IMR-90 (cell line): ENCODE data around the gene SLC39A11. TPM values are rescaled to one million over a fixed set of nuclear protein-coding genes. Genes with fewer than 3 reads are reported as not detected.
A peak's percentile ranks its signal among the peaks of the same experiment; 100 is the strongest.

Experiments used
- ATAC-seq: fragments of 200-7000 bp; cut with Tn5 transposase; 2 replicates; pipeline ENCODE4 v1.9.1; 2020; ENCODE audit warnings: low read depth, mild to moderate bottlenecking, moderate library complexity
- BruUV-seq: library from RNA; stranded (reverse); fragments of 400-500 nt; replicated peaks from 2 replicates; lab custom pipeline; 2021; lab: Mats Ljungman, UMichigan
- CTCF ChIA-PET: fragments of 300-600 bp; formaldehyde crosslinking; extraction: SDS; loops from one replicate; lab custom pipeline; 2021; ENCODE audit warnings: antibody characterized with exemption; lab: Yijun Ruan, JAX
- POLR2A ChIA-PET: fragments of 300-600 bp; sonication (Branson Sonifier 250); formaldehyde crosslinking; loops from one replicate; lab custom pipeline; 2022; ENCODE audit warnings: antibody characterized with exemption; ENCODE audit not compliant: unreplicated experiment; lab: Charles Lee
- DNase-seq: peaks from one replicate; pipeline ENCODE4 v3.0.0; 2013
- H2AFZ ChIP-seq: replicated peaks from 2 replicates; pipeline ENCODE3; 2013; ENCODE audit warnings: low read length, mild to moderate bottlenecking; ENCODE audit not compliant: poor library complexity
- H2AK5ac ChIP-seq: 2 replicates; pipeline ENCODE4 v1.6.1; 2013; ENCODE audit warnings: low read depth, low read length, inconsistent platforms
- H2AK9ac ChIP-seq: replicated peaks from 2 replicates; pipeline ENCODE3; 2013; ENCODE audit warnings: mild to moderate bottlenecking, low read depth, low read length, moderate library complexity; ENCODE audit not compliant: poor library complexity
- H2BK120ac ChIP-seq: 2 replicates; pipeline ENCODE4 v1.6.1; 2013; ENCODE audit warnings: low read depth, low read length, inconsistent platforms
- H2BK15ac ChIP-seq: 3 replicates; pipeline ENCODE4 v1.6.1; 2013; ENCODE audit warnings: low read depth, low read length, inconsistent platforms
- H2BK20ac ChIP-seq: 2 replicates; pipeline ENCODE4 v1.6.1; 2013; ENCODE audit warnings: low read depth, mild to moderate bottlenecking, inconsistent platforms, low read length, moderate library complexity
- H2BK5ac ChIP-seq: 2 replicates; pipeline ENCODE4 v1.6.1; 2013; ENCODE audit warnings: mild to moderate bottlenecking, low read depth, low read length, inconsistent platforms; ENCODE audit not compliant: poor library complexity, severe bottlenecking
- H3K14ac ChIP-seq: replicated peaks from 2 replicates; pipeline ENCODE4 v1.6.1; 2013; ENCODE audit warnings: low read depth, low read length, inconsistent platforms
- H3K18ac ChIP-seq: 2 replicates; pipeline ENCODE4 v1.6.1; 2013; ENCODE audit warnings: low read depth, low read length, control low read depth
- H3K23ac ChIP-seq: 2 replicates; pipeline ENCODE4 v1.6.1; 2013; ENCODE audit warnings: low read depth, low read length, inconsistent platforms
- H3K27ac ChIP-seq: 2 replicates; pipeline ENCODE4 v1.5.1; 2013; ENCODE audit warnings: mild to moderate bottlenecking, control low read depth, low read length; ENCODE audit not compliant: insufficient read depth
- H3K27me3 ChIP-seq: 2 replicates; pipeline ENCODE4 v1.6.1; 2013; ENCODE audit warnings: low read length; ENCODE audit not compliant: control insufficient read depth, insufficient read depth
- H3K36me3 ChIP-seq: 2 replicates; pipeline ENCODE4 v1.6.1; 2013; ENCODE audit warnings: low read length, mixed read lengths; ENCODE audit not compliant: control insufficient read depth, insufficient read depth
- H3K4ac ChIP-seq: 2 replicates; pipeline ENCODE4 v1.6.1; 2013; ENCODE audit warnings: low read depth, low read length, inconsistent platforms
- H3K4me1 ChIP-seq: 2 replicates; pipeline ENCODE4 v1.6.1; 2013; ENCODE audit warnings: low read length, mixed read lengths; ENCODE audit not compliant: control insufficient read depth, insufficient read depth
- H3K4me2 ChIP-seq: 2 replicates; pipeline ENCODE4 v1.6.1; 2013; ENCODE audit warnings: low read depth, mild to moderate bottlenecking, control low read depth, low read length, moderate library complexity
- H3K4me3 ChIP-seq: 2 replicates; pipeline ENCODE4 v1.5.1; 2013; ENCODE audit warnings: low read depth, mild to moderate bottlenecking, control low read depth, low read length, moderate library complexity; ENCODE audit not compliant: insufficient read depth
- H3K56ac ChIP-seq: 2 replicates; pipeline ENCODE4 v1.6.1; 2013; ENCODE audit warnings: low read length, inconsistent platforms; ENCODE audit not compliant: insufficient read depth; ENCODE audit errors: extremely low read depth
- H3K79me1 ChIP-seq, 2 experiments: 2 replicates each; pipeline ENCODE4 v1.6.1; 2013; ENCODE audit warnings: low read length in 2 of 2, inconsistent platforms in 1 of 2, low read depth in 1 of 2
- H3K9ac ChIP-seq: 2 replicates; pipeline ENCODE4 v1.6.1; 2013; ENCODE audit warnings: low read depth, low read length, control low read depth
- H3K9me1 ChIP-seq: 2 replicates; pipeline ENCODE4 v1.6.1; 2013; ENCODE audit warnings: low read length, inconsistent platforms; ENCODE audit not compliant: insufficient read depth
- H3K9me3 ChIP-seq: 2 replicates; pipeline ENCODE4 v1.6.1; 2013; ENCODE audit warnings: low read length; ENCODE audit not compliant: control insufficient read depth, insufficient read depth
- H4K20me1 ChIP-seq: 2 replicates; pipeline ENCODE4 v1.6.1; 2013; ENCODE audit warnings: low read length, inconsistent platforms; ENCODE audit not compliant: insufficient read depth
- H4K5ac ChIP-seq: 2 replicates; pipeline ENCODE4 v1.6.1; 2013; ENCODE audit warnings: mild to moderate bottlenecking, low read depth, low read length, control low read depth
- H4K8ac ChIP-seq, 2 experiments: 2 replicates each; pipeline ENCODE4 v1.6.1; 2013; ENCODE audit warnings: low read depth in 2 of 2, low read length in 2 of 2, control low read depth in 1 of 2, inconsistent platforms in 1 of 2
- H4K91ac ChIP-seq: 2 replicates; pipeline ENCODE4 v1.6.1; 2013; ENCODE audit warnings: low read depth, low read length, inconsistent platforms; ENCODE audit not compliant: insufficient read depth
- BHLHE40 ChIP-seq: fragments of 150-350 bp; IDR thresholded peaks from 2 replicates; pipeline ENCODE4 v1.6.1; 2016; ENCODE audit warnings: mild to moderate bottlenecking, low read depth, low read length
- CEBPB ChIP-seq: IDR thresholded peaks from 2 replicates; pipeline ENCODE4 v1.6.1; 2012; ENCODE audit warnings: low read depth, low read length, improper control_type of control experiment
- CHD1 ChIP-seq: IDR thresholded peaks from 2 replicates; pipeline ENCODE4 v1.6.1; 2012; ENCODE audit warnings: low read depth, low read length, improper control_type of control experiment
- CTCF ChIP-seq: conservative IDR thresholded peaks from 2 replicates; pipeline ENCODE4 v1.5.1; 2012; ENCODE audit warnings: mild to moderate bottlenecking, low read depth, low read length, improper control_type of control experiment
- FOS ChIP-seq: fragments of 150-350 bp; IDR thresholded peaks from 2 replicates; pipeline ENCODE4 v1.6.1; 2016; ENCODE audit warnings: low read depth, low read length
- MAFK ChIP-seq: IDR thresholded peaks from 2 replicates; pipeline ENCODE4 v1.6.1; 2012; ENCODE audit warnings: low read depth, low read length, improper control_type of control experiment
- MAZ ChIP-seq: IDR thresholded peaks from 2 replicates; pipeline ENCODE4 v1.6.1; 2012; ENCODE audit warnings: low read depth, mild to moderate bottlenecking, low read length, improper control_type of control experiment, moderate library complexity, borderline replicate concordance
- MXI1 ChIP-seq: IDR thresholded peaks from 2 replicates; pipeline ENCODE4 v1.6.1; 2012; ENCODE audit warnings: low read depth, mild to moderate bottlenecking, low read length, moderate library complexity, borderline replicate concordance
- RAD21 ChIP-seq: IDR thresholded peaks from 2 replicates; pipeline ENCODE4 v1.6.1; 2012; ENCODE audit warnings: low read length, improper control_type of control experiment
- RCOR1 ChIP-seq: IDR thresholded peaks from 2 replicates; pipeline ENCODE4 v1.6.1; 2012; ENCODE audit warnings: mild to moderate bottlenecking, low read length, improper control_type of control experiment; ENCODE audit not compliant: insufficient replicate concordance
- RFX5 ChIP-seq: IDR thresholded peaks from 2 replicates; pipeline ENCODE4 v1.8.0; 2012; ENCODE audit warnings: low read depth, mild to moderate bottlenecking, low read length, moderate library complexity
- SMC3 ChIP-seq: fragments of 150-350 bp; IDR thresholded peaks from 2 replicates; pipeline ENCODE4 v1.6.1; 2016; ENCODE audit warnings: low read depth, mild to moderate bottlenecking, antibody characterized with exemption, low read length, moderate library complexity
- USF2 ChIP-seq: fragments of 150-350 bp; IDR thresholded peaks from 2 replicates; pipeline ENCODE4 v1.6.1; 2017; ENCODE audit warnings: mild to moderate bottlenecking, antibody characterized with exemption, low read length, low read depth
- WGBS, 2 experiments: methylation state at CpG; one replicate each; pipeline versions ENCODE4 v1.1.5 to v1.1.7; 2013; ENCODE audit warnings: missing lambda C conversion rate in 2 of 2; ENCODE audit not compliant: insufficient read length in 1 of 2; ENCODE audit errors: extremely low coverage in 2 of 2; 5-methylcytosine and 5-hydroxymethylcytosine counted together
- dilution Hi-C: fragments of 300-500 bp; cut with HindIII; formaldehyde crosslinking; loops from one replicate; pipeline ENCODE4 v1.14.3; 2018; ENCODE audit warnings: low sequenced_read_pairs; ENCODE audit not compliant: unreplicated experiment
- in situ Hi-C: fragments of 300-500 bp; cut with MboI; formaldehyde crosslinking; loops from 3 replicates; pipeline ENCODE4 v1.14.3; 2019; ENCODE audit warnings: low sequenced_read_pairs, inconsistent platforms, mixed read lengths
- intact Hi-C: fragments of 100-400 bp; cut with micrococcal nuclease; formaldehyde crosslinking; loops from 2 replicates; pipeline ENCODE4 v1.10.0; 2022
- polyA plus RNA-seq, 3 experiments: library from polyadenylated mRNA; depleted of rRNA; stranded (reverse); fragments of >200 nt; gene quantifications; 2 replicates each; pipeline ENCODE4 v1.2.3, GENCODE V29; 2012; ENCODE audit warnings: low replicate concordance in 1 of 3
- total RNA-seq: library from RNA; depleted of rRNA; stranded (reverse); fragments of >200 nt; gene quantifications from 2 replicates; pipeline ENCODE4 v1.2.3, GENCODE V29; 2012

SLC39A11 gene
- total and polyA plus RNA-seq, 2 of the 4 experiments (the other 2 are of a cell fraction), result 8.8 to 14.3 TPM

- ChIA-PET CTCF (interaction anchor here (0.9 to 1.9 kb wide), 4 partner anchors 9 to 252 kb away, joined by 3 to 13 read pairs (median 4); no protein-coding TSS in a partner anchor), POLR2A (interaction anchor here (0.8 kb wide), 1 partner anchor 9 kb away, joined by 3 read pairs; no protein-coding TSS in a partner anchor)
- peak overlapping the region; percentile 53 for H4K5ac ChIP-seq
- H2AK5ac ChIP-seq, result peak overlapping the region; percentile 71
- peak; percentile 89 for ATAC-seq
- dilution Hi-C loops (no loop called here), intact Hi-C loops (no loop called here), in situ Hi-C loops (loop anchor here (25.0 kb wide), 1 partner anchor 415 kb away; no protein-coding TSS in a partner anchor)
- H2BK20ac ChIP-seq, result peak overlapping the region; percentile 70
- H3K9me1 ChIP-seq, result peaks cover 17% of the 10 kb centered on the region
- H3K4me3 ChIP-seq, result no peak overlapping the region
- peak overlapping the region; percentile 88 for H2BK120ac ChIP-seq
- peak overlapping the region; percentile 63 for H2BK5ac ChIP-seq
- H2AK9ac ChIP-seq, result peak overlapping the region; percentile 57
- peak overlapping the region; percentile 34; the same call in 1 of the 2 replicates for H3K23ac ChIP-seq
- no peaks in the 10 kb centered on the region for H3K36me3 ChIP-seq
- peak overlapping the region; percentile 51; the same call in 2 of the 3 replicates for H2BK15ac ChIP-seq
- H3K27ac ChIP-seq, result peak overlapping the region; percentile 92
- H4K20me1 ChIP-seq, result no peaks in the 10 kb centered on the region
- H4K8ac ChIP-seq, result peak overlapping the region; percentile 60 to 61
- no peaks in the 10 kb centered on the region for H3K9me3 ChIP-seq
- peak overlapping the region; percentile 75 for H2AFZ ChIP-seq
- peak overlapping the region; percentile 58 for H3K4me2 ChIP-seq
- H3K14ac ChIP-seq, result peak overlapping the region; percentile 2
- no peaks in the 10 kb centered on the region for H3K27me3 ChIP-seq
- H3K79me1 ChIP-seq, result peaks cover 0 to 23% of the 10 kb centered on the region in 2 experiments; a peak in 2 of 4 replicates
- peak overlapping the region; percentile 70 for H3K18ac ChIP-seq
- peak overlapping the region; percentile 84 for H3K4ac ChIP-seq
- BruUV-seq, result no TSS peak
- peak overlapping the region; percentile 27; the same call in 1 of the 2 replicates for H3K56ac ChIP-seq
- WGBS, 2 experiments, result 0% methylated on average over 3 of the region's 12 CpGs; no CpG with 5 or more reads in 1 of the 2 experiments
- peak; percentile 95 for DNase-seq
- H4K91ac ChIP-seq, result peak overlapping the region; percentile 88
- peaks cover 13% of the 10 kb centered on the region for H3K4me1 ChIP-seq
- peak overlapping the region; percentile 54 for H3K9ac ChIP-seq
- TF ChIP-seq MXI1, result peak; percentile 32; the same call in 1 of the 2 replicates
- TF ChIP-seq SMC3, result no peak
- TF ChIP-seq FOS, result peak; percentile 79
- no peak for TF ChIP-seq BHLHE40
- TF ChIP-seq RAD21, result no peak
- TF ChIP-seq CEBPB, result peak; percentile 17; the same call in 1 of the 2 replicates
- TF ChIP-seq CHD1, result no peak
- TF ChIP-seq RFX5, result no peak
- peak; percentile 7 for TF ChIP-seq RCOR1
- TF ChIP-seq MAFK, result no peak
- peak; percentile 73; the same call in 1 of the 2 replicates for TF ChIP-seq USF2
- TF ChIP-seq MAZ, result peak; percentile 10; the same call in 1 of the 2 replicates
- TF ChIP-seq CTCF, result no peak
Observed at GRCh38 chr17:72976971-72977770, 115.3 kb downstream of the SLC39A11 start.
